K562 (cell line): ENCODE measurements around the gene PIK3C2G. TPM values are rescaled to one million over a fixed set of nuclear protein-coding genes. Genes with fewer than 3 reads are reported as not detected.

Source experiments
- ATAC-seq: fragments of 200-7000 bp; cut with Tn5 transposase; 3 replicates; pipeline ENCODE4 v1.9.1; 2020; ENCODE audit warnings: moderate library complexity
- BruUV-seq: library from RNA; stranded (reverse); fragments of 400-500 nt; replicated peaks from 2 replicates; lab custom pipeline; 2021; lab: Mats Ljungman, UMichigan
- CTCF ChIA-PET: fragments of 300-600 bp; formaldehyde crosslinking; extraction: SDS; loops from one replicate; lab custom pipeline; 2021; ENCODE audit warnings: low intra/inter-chr PET ratio; lab: Yijun Ruan, JAX
- POLR2A ChIA-PET: fragments of 300-600, 350-650 bp; sonication (Branson Sonifier 250); formaldehyde crosslinking; extraction: SDS; loops from one replicate; lab custom pipeline; 2021; ENCODE audit warnings: antibody characterized with exemption, inconsistent platforms; lab: Yijun Ruan, JAX
- DNase-seq, 4 experiments: peaks; one replicate each; pipeline versions ENCODE4 v3.0.0 to v3.0.0-alpha.2; 2011 to 2018; ENCODE audit warnings: low spot score in 3 of 4, mixed read lengths in 3 of 4; ENCODE audit errors: extremely low read depth in 1 of 4
- FAIRE-seq: peaks from 2 replicates; lab custom pipeline; 2011; peaks lifted over from hg19 to GRCh38; lab: Jason Lieb, UNC
- H2AFZ ChIP-seq: 2 replicates; pipeline ENCODE4 v1.6.0; 2011; ENCODE audit warnings: low read depth, low read length, control low read depth, inconsistent platforms
- H3K27ac ChIP-seq: fragments of 200-600 bp; 3 replicates; pipeline ENCODE4 v1.8.0; 2011; ENCODE audit warnings: low read depth, mild to moderate bottlenecking, control low read depth, inconsistent platforms, low read length, moderate library complexity, mixed read lengths; ENCODE audit errors: extremely low read depth
- H3K27me3 ChIP-seq, 2 experiments: fragments of 300-600 bp in 1 of 2; 2 replicates in 1 of 2; 3 replicates in 1 of 2; pipeline versions ENCODE4 v1.6.0 to v1.8.0; 2011; ENCODE audit warnings: inconsistent platforms in 2 of 2, low read length in 2 of 2, mild to moderate bottlenecking in 1 of 2, mixed read lengths in 1 of 2, moderate library complexity in 1 of 2; ENCODE audit not compliant: control insufficient read depth in 2 of 2, insufficient read depth in 2 of 2
- H3K36me3 ChIP-seq: fragments of 300-600 bp; 3 replicates; pipeline ENCODE4 v1.8.0; 2011; ENCODE audit warnings: mild to moderate bottlenecking, low read length, inconsistent platforms; ENCODE audit not compliant: control insufficient read depth, insufficient read depth
- H3K4me1 ChIP-seq, 2 experiments: fragments of 200-600 bp in 1 of 2; replicated peaks in 1 of 2; 2 replicates in 1 of 2; 3 replicates in 1 of 2; pipeline versions ENCODE4 v1.5.1 to v1.8.0; 2011; ENCODE audit warnings: inconsistent platforms in 2 of 2, low read length in 2 of 2, mild to moderate bottlenecking in 1 of 2, mixed read lengths in 1 of 2, moderate library complexity in 1 of 2; ENCODE audit not compliant: control insufficient read depth in 2 of 2, insufficient read depth in 2 of 2
- H3K4me2 ChIP-seq: 2 replicates; pipeline ENCODE4 v1.6.1; 2011; ENCODE audit warnings: low read length, control low read depth, inconsistent platforms, mixed read lengths; ENCODE audit not compliant: insufficient read depth
- H3K4me3 ChIP-seq: fragments of 200-600 bp; sonication (generic), shearing (Covaris generic); 2 replicates; pipeline ENCODE4 v1.5.1; 2016; ENCODE audit warnings: control low read depth, inconsistent platforms
- H3K79me2 ChIP-seq: fragments of 200-600 bp; 3 replicates; pipeline ENCODE4 v1.8.0; 2011; ENCODE audit warnings: low read length, inconsistent platforms; ENCODE audit not compliant: control insufficient read depth, insufficient read depth
- H3K9ac ChIP-seq, 2 experiments: 2 replicates each; pipeline versions ENCODE4 v1.6.0 to v1.6.1; 2011; ENCODE audit warnings: low read depth in 2 of 2, low read length in 2 of 2, control low read depth in 1 of 2, inconsistent platforms in 1 of 2, mild to moderate bottlenecking in 1 of 2, mixed read lengths in 1 of 2; ENCODE audit not compliant: insufficient read depth in 1 of 2
- H3K9me1 ChIP-seq: one replicate; pipeline ENCODE4 v1.6.0; 2011; ENCODE audit warnings: inconsistent platforms, mild to moderate bottlenecking, low read length, moderate library complexity; ENCODE audit not compliant: control insufficient read depth, insufficient read depth
- H3K9me3 ChIP-seq: replicated peaks from 2 replicates; pipeline ENCODE4 v1.5.1; 2011; ENCODE audit warnings: low read depth, low read length, inconsistent platforms; ENCODE audit not compliant: control insufficient read depth, insufficient read depth
- H4K20me1 ChIP-seq: replicated peaks from 2 replicates; pipeline ENCODE4 v1.6.1; 2011; ENCODE audit warnings: low read length, inconsistent platforms, mixed read lengths; ENCODE audit not compliant: control insufficient read depth, insufficient read depth
- CBFB ChIP-seq: sonication (generic); formaldehyde crosslinking; IDR thresholded peaks from 2 replicates; pipeline ENCODE4 v1.4.0; 2020; ENCODE audit warnings: mild to moderate bottlenecking, missing genetic modification reagents
- DPF2 ChIP-seq: fragments of 450-650 bp; IDR thresholded peaks from 2 replicates; pipeline ENCODE4 v1.6.1; 2016
- IRF2 ChIP-seq: sonication (generic); formaldehyde crosslinking; IDR thresholded peaks from 2 replicates; pipeline ENCODE4 v1.8.1; 2022; ENCODE audit warnings: mild to moderate bottlenecking, missing genetic modification reagents
- MAFF ChIP-seq: IDR thresholded peaks from 2 replicates; pipeline ENCODE4 v1.6.1; 2012; ENCODE audit warnings: low read length, improper control_type of control experiment
- ZNF232 ChIP-seq: sonication (generic); formaldehyde crosslinking; IDR thresholded peaks from 2 replicates; pipeline ENCODE4 v1.8.0; 2022; ENCODE audit warnings: mild to moderate bottlenecking, missing genetic modification reagents
- WGBS: fragments of 100-300 bp; shearing (Covaris generic); methylation state at CpG from one replicate; pipeline ENCODE4 v1.1.6; 2016; ENCODE audit warnings: low coverage, mixed read lengths; ENCODE audit not compliant: insufficient coverage; ENCODE audit errors: missing lambda C conversion rate; 5-methylcytosine and 5-hydroxymethylcytosine counted together
- in situ Hi-C: fragments of 300-500 bp; cut with MboI; formaldehyde crosslinking; loops from 4 replicates; pipeline ENCODE4 v1.15.0; 2018; ENCODE audit warnings: inconsistent platforms, mixed read lengths
- intact Hi-C: fragments of 100-400 bp; cut with micrococcal nuclease; formaldehyde crosslinking; loops from 2 replicates; pipeline ENCODE4 v1.14.2; 2022
- polyA plus RNA-seq, 8 experiments: library from polyadenylated mRNA; depleted of rRNA in 4 of 8; stranded (reverse) in 5 of 8; unstranded in 3 of 8; fragments of >200 nt; fragmentation: Nextera tagmentation in 2 of 8; fragmentation: Illumina TruSeq in 1 of 8; extraction: Ambion mirVana in 2 of 8; extraction: Trizol in 1 of 8; gene quantifications; 2 replicates each; pipeline versions ENCODE4 v1.2.1 to v1.2.3, GENCODE V29; 2011 to 2014; ENCODE audit warnings: inconsistent platforms in 1 of 8, missing spikeins in 1 of 8
- total RNA-seq, 7 experiments: library from RNA; depleted of rRNA in 6 of 7; stranded (reverse); fragments of >200 nt in 6 of 7; fragmentation: Illumina TruSeq in 2 of 7; extraction: Trizol in 2 of 7; gene quantifications; 2 replicates each; pipeline versions ENCODE4 v1.2.1 to v1.2.3, GENCODE V29; 2011 to 2021; ENCODE audit warnings: low replicate concordance in 1 of 7
- TF ChIP-seq, protein P1 (sequence below): fragments of 250-450 bp; sonication (Bioruptor Pico); IDR thresholded peaks from 2 replicates; pipeline ENCODE4 v1.4.0; 2020; ENCODE audit warnings: mild to moderate bottlenecking, moderate library complexity, borderline replicate concordance
- TF ChIP-seq, protein P2 (sequence below): fragments of 250-450 bp; sonication (Bioruptor Pico); IDR thresholded peaks from 2 replicates; pipeline ENCODE4 v1.6.1; 2021; ENCODE audit warnings: mild to moderate bottlenecking
- TF ChIP-seq, protein P3 (sequence below): fragments of 250-450 bp; sonication (Bioruptor Pico); IDR thresholded peaks from 2 replicates; pipeline ENCODE4 v1.4.0; 2020
- TF ChIP-seq, protein P4 (sequence below): sonication (generic); formaldehyde crosslinking; IDR thresholded peaks from 2 replicates; pipeline ENCODE4 v1.8.1; 2023; ENCODE audit warnings: mild to moderate bottlenecking, missing genetic modification reagents
- TF ChIP-seq, protein P5 (sequence below): fragments of 200-800 bp; sonication (Bioruptor generic); IDR thresholded peaks from 2 replicates; pipeline ENCODE4 v1.6.1; 2017; ENCODE audit warnings: missing genetic modification characterization, missing compliant biosample characterization

Gene PIK3C2G
- total and polyA plus RNA-seq, 9 of the 15 experiments (the other 6 are each of a cell fraction or from before 2014, with no cell fraction given): not detected

DNA sequence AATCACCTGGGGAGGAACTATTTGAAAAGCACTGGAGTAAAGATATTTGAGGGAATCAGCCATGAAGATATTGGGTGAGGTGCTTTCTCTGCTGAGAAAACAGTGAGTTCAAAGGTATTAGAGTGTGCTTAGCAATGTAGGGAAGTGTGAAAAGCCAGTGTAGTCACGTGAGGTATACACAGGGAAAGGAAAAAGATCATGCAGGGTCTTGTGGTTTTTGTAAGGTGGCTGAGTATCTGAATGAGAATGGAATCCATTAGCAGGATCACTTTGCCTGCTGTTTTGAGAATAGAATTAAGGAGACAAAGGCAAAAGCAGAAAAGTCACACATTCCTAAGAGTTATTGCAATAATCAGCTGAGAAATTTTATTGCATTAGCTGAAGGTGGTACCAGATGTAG lies 193.0 kb downstream of the PIK3C2G start (continued):
- no peak for TF ChIP-seq CBFB (CRISPR knock-in tag)
- TF ChIP-seq, protein P1, sequence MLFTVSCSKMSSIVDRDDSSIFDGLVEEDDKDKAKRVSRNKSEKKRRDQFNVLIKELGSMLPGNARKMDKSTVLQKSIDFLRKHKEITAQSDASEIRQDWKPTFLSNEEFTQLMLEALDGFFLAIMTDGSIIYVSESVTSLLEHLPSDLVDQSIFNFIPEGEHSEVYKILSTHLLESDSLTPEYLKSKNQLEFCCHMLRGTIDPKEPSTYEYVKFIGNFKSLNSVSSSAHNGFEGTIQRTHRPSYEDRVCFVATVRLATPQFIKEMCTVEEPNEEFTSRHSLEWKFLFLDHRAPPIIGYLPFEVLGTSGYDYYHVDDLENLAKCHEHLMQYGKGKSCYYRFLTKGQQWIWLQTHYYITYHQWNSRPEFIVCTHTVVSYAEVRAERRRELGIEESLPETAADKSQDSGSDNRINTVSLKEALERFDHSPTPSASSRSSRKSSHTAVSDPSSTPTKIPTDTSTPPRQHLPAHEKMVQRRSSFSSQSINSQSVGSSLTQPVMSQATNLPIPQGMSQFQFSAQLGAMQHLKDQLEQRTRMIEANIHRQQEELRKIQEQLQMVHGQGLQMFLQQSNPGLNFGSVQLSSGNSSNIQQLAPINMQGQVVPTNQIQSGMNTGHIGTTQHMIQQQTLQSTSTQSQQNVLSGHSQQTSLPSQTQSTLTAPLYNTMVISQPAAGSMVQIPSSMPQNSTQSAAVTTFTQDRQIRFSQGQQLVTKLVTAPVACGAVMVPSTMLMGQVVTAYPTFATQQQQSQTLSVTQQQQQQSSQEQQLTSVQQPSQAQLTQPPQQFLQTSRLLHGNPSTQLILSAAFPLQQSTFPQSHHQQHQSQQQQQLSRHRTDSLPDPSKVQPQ (CRISPR knock-in tag): no peak
- TF ChIP-seq IRF2 (CRISPR knock-in tag): no peak
- TF ChIP-seq MAFF: no peak
- TF ChIP-seq ZNF232: no peak
- TF ChIP-seq, protein P2, sequence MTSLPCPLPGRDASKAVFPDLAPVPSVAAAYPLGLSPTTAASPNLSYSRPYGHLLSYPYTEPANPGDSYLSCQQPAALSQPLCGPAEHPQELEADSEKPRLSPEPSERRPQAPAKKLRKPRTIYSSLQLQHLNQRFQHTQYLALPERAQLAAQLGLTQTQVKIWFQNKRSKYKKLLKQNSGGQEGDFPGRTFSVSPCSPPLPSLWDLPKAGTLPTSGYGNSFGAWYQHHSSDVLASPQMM (CRISPR knock-in tag): no peak

DNA sequence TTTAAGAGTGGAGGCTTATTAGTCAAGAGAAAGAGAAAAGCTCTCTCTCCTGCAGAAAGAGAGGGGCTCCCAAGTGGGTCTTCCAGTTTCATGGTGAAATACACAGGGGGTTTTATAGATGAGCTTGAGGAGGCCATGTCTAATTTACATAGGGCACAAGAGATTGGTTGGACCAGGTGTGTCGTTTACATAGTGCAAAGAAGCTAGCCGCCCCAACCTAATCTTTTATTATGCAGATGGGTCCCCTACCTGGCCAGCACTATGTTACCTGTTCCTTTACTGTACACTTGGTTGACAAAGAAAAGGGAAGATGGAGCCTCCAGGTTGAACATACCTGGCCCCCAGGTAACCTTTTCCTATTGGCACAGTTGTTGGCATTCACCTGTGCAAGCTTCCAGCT lies 195.0 kb downstream of the PIK3C2G start:
- in situ Hi-C loops: no loop called here
- Histone ChIP-seq H4K20me1 (no peaks in the 10 kb centered on the region), H3K9me1 (no peaks in the 10 kb centered on the region), H3K36me3 (no peaks in the 10 kb centered on the region), H3K4me3 (no peak overlapping the region), H3K9me3 (no peaks in the 10 kb centered on the region), H3K79me2 (no peaks in the 10 kb centered on the region), H3K9ac (no peak overlapping the region), H2AFZ (no peak overlapping the region), H3K27me3 (no peaks in the 10 kb centered on the region), H3K27ac (no peak overlapping the region), H3K4me1 (no peaks in the 10 kb centered on the region), H3K4me2 (no peak overlapping the region)
- FAIRE-seq (no peak), DNase-seq (no peak), ATAC-seq (no peak)
- intact Hi-C loops: no loop called here
- 25% methylated on average over 2 of the region's 2 CpGs for WGBS
- ChIA-PET POLR2A (interaction anchor here (0.9 kb wide), 1 partner anchor 1496 kb away, joined by 3 read pairs; no protein-coding TSS in a partner anchor), CTCF (no interaction called here)
- BruUV-seq: no TSS peak
- TF ChIP-seq, protein P3, sequence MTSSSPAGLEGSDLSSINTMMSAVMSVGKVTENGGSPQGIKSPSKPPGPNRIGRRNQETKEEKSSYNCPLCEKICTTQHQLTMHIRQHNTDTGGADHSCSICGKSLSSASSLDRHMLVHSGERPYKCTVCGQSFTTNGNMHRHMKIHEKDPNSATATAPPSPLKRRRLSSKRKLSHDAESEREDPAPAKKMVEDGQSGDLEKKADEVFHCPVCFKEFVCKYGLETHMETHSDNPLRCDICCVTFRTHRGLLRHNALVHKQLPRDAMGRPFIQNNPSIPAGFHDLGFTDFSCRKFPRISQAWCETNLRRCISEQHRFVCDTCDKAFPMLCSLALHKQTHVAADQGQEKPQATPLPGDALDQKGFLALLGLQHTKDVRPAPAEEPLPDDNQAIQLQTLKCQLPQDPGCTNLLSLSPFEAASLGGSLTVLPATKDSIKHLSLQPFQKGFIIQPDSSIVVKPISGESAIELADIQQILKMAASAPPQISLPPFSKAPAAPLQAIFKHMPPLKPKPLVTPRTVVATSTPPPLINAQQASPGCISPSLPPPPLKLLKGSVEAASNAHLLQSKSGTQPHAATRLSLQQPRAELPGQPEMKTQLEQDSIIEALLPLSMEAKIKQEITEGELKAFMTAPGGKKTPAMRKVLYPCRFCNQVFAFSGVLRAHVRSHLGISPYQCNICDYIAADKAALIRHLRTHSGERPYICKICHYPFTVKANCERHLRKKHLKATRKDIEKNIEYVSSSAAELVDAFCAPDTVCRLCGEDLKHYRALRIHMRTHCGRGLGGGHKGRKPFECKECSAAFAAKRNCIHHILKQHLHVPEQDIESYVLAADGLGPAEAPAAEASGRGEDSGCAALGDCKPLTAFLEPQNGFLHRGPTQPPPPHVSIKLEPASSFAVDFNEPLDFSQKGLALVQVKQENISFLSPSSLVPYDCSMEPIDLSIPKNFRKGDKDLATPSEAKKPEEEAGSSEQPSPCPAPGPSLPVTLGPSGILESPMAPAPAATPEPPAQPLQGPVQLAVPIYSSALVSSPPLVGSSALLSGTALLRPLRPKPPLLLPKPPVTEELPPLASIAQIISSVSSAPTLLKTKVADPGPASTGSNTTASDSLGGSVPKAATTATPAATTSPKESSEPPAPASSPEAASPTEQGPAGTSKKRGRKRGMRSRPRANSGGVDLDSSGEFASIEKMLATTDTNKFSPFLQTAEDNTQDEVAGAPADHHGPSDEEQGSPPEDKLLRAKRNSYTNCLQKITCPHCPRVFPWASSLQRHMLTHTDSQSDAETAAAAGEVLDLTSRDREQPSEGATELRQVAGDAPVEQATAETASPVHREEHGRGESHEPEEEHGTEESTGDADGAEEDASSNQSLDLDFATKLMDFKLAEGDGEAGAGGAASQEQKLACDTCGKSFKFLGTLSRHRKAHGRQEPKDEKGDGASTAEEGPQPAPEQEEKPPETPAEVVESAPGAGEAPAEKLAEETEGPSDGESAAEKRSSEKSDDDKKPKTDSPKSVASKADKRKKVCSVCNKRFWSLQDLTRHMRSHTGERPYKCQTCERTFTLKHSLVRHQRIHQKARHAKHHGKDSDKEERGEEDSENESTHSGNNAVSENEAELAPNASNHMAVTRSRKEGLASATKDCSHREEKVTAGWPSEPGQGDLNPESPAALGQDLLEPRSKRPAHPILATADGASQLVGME (CRISPR knock-in tag): no peak
- TF ChIP-seq, protein P4, sequence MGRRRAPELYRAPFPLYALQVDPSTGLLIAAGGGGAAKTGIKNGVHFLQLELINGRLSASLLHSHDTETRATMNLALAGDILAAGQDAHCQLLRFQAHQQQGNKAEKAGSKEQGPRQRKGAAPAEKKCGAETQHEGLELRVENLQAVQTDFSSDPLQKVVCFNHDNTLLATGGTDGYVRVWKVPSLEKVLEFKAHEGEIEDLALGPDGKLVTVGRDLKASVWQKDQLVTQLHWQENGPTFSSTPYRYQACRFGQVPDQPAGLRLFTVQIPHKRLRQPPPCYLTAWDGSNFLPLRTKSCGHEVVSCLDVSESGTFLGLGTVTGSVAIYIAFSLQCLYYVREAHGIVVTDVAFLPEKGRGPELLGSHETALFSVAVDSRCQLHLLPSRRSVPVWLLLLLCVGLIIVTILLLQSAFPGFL (CRISPR knock-in tag): no peak
- no peak for TF ChIP-seq DPF2
- TF ChIP-seq, protein P5, sequence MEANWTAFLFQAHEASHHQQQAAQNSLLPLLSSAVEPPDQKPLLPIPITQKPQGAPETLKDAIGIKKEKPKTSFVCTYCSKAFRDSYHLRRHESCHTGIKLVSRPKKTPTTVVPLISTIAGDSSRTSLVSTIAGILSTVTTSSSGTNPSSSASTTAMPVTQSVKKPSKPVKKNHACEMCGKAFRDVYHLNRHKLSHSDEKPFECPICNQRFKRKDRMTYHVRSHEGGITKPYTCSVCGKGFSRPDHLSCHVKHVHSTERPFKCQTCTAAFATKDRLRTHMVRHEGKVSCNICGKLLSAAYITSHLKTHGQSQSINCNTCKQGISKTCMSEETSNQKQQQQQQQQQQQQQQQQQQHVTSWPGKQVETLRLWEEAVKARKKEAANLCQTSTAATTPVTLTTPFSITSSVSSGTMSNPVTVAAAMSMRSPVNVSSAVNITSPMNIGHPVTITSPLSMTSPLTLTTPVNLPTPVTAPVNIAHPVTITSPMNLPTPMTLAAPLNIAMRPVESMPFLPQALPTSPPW (CRISPR knock-in tag): no peak
